H1 (cell line): ENCODE data around the gene NANOS2. TPM values are rescaled to one million over a fixed set of nuclear protein-coding genes. Genes with fewer than 3 reads are reported as not detected.

Experiments used
- BACH1 ChIP-seq: IDR thresholded peaks from 2 replicates; pipeline ENCODE4 v1.6.1; 2012; ENCODE audit warnings: low read length, improper control_type of control experiment
- CHD1 ChIP-seq: IDR thresholded peaks from 2 replicates; pipeline ENCODE4 v1.6.1; 2012; ENCODE audit warnings: low read depth, low read length, improper control_type of control experiment
- CTCF ChIP-seq, 3 experiments: IDR thresholded peaks; 1 replicate in 2 of 3; 2 replicates in 1 of 3; pipeline versions ENCODE4 v1.5.1 to v1.6.1; 2011; ENCODE audit warnings: low read length in 3 of 3, mild to moderate bottlenecking in 3 of 3, inconsistent platforms in 2 of 3, low read depth in 1 of 3, moderate library complexity in 1 of 3; ENCODE audit not compliant: insufficient read depth in 1 of 3; ENCODE audit errors: control extremely low read depth in 1 of 3
- GTF2F1 ChIP-seq: IDR thresholded peaks from 2 replicates; pipeline ENCODE4 v1.6.1; 2012; ENCODE audit warnings: low read depth, low read length, improper control_type of control experiment, borderline replicate concordance
- MAFK ChIP-seq: IDR thresholded peaks from 2 replicates; pipeline ENCODE4 v1.6.1; 2012; ENCODE audit warnings: low read depth, mild to moderate bottlenecking, improper control_type of control experiment, low read length
- MAX ChIP-seq: IDR thresholded peaks from 2 replicates; pipeline ENCODE4 v1.6.1; 2012; ENCODE audit warnings: inconsistent platforms
- NRF1 ChIP-seq: IDR thresholded peaks from 2 replicates; pipeline ENCODE4 v1.6.1; 2011; ENCODE audit warnings: mild to moderate bottlenecking, low read depth, low read length, improper control_type of control experiment
- RNF2 ChIP-seq: fragments of 200-900, 300-1000 bp; sonication (generic); IDR thresholded peaks from 2 replicates; pipeline ENCODE4 v1.7.1; 2016; ENCODE audit warnings: borderline replicate concordance, low read depth, mild to moderate bottlenecking, antibody characterized with exemption, low read length; ENCODE audit not compliant: poor library complexity, severe bottlenecking; ENCODE audit errors: missing control alignments
- SP4 ChIP-seq: IDR thresholded peaks from 2 replicates; pipeline ENCODE4 v1.6.1; 2012; ENCODE audit warnings: low read length, inconsistent platforms
- TEAD4 ChIP-seq: IDR thresholded peaks from 2 replicates; pipeline ENCODE4 v1.6.1; 2012; ENCODE audit warnings: low read depth, low read length, inconsistent platforms, mixed read lengths
- polyA plus RNA-seq, 7 experiments: library from polyadenylated mRNA; depleted of rRNA in 3 of 7; stranded (reverse) in 5 of 7; unstranded in 2 of 7; fragments of >200 nt in 5 of 7; fragments of 200-250 nt in 2 of 7; gene quantifications; 1 replicate in 5 of 7; 2 replicates in 1 of 7; 4 replicates in 1 of 7; pipeline versions ENCODE4 v1.2.1 to v1.2.3, GENCODE V29; 2011 to 2013; ENCODE audit warnings: missing spikeins in 2 of 7, mixed read lengths in 2 of 7
- total RNA-seq: library from RNA; stranded (reverse); fragmentation: NEBNext Ultra II Directional; extraction: Animal tissue kit (Norgen Biotek cat#: 25700); gene quantifications from 2 replicates; pipeline ENCODE4 v1.2.1, GENCODE V29; 2021

NANOS2 gene
- total and polyA plus RNA-seq, 2 of the 8 experiments (the other 6 are each of a cell fraction or from before 2014, with no cell fraction given), result 0.20 TPM; not detected in 1

GRCh38 chr19:45882652-45883585 lies 31.7 kb downstream of the NANOS2 start (continued):
- TF ChIP-seq RNF2, result no peak
- TF ChIP-seq NRF1, result no peak
- peak; percentile 83 for TF ChIP-seq BACH1
- TF ChIP-seq SP4, result peak; percentile 77; the same call in 1 of the 2 replicates
- TF ChIP-seq CHD1, result no peak
- TF ChIP-seq TEAD4, result no peak
- no peak for TF ChIP-seq MAFK
- peak; percentile 79 for TF ChIP-seq MAX
- TF ChIP-seq CTCF (IDR thresholded peaks at IDR 0.05; ENCODE audit: control extremely low read depth in 1 of 3, insufficient read depth in 1 of 3, low read depth in 1 of 3, low read length in 3 of 3), result peak; percentile 99 to 100 (median 100)
- TF ChIP-seq GTF2F1, result no peak
- TF ChIP-seq, all 59 proteins: peak for 28
